GM12878 (cell line): Measurements from ENCODE around the gene BIRC7. TPM values are rescaled to one million over a fixed set of nuclear protein-coding genes. Genes with fewer than 3 reads are reported as not detected.

ENCODE experiments used
- ATAC-seq: fragments of 200-7000 bp; cut with Tn5 transposase; 3 replicates; pipeline ENCODE4 v1.9.1; 2020; ENCODE audit warnings: mild to moderate bottlenecking, moderate library complexity
- BruUV-seq: library from RNA; stranded (reverse); fragments of 400-500 nt; replicated peaks from 2 replicates; lab custom pipeline; 2021; lab: Mats Ljungman, UMichigan
- CTCF ChIA-PET: fragments of 300-600 bp; sonication (Branson Sonifier 250); formaldehyde crosslinking; extraction: SDS; loops from one replicate; lab custom pipeline; 2021; ENCODE audit warnings: inconsistent platforms; lab: Yijun Ruan, JAX
- POLR2A ChIA-PET: fragments of 350-600 bp; formaldehyde crosslinking; extraction: SDS; loops from one replicate; lab custom pipeline; 2021; ENCODE audit warnings: inconsistent platforms; lab: Charles Lee
- RAD21 ChIA-PET: fragments of 300-600 bp; sonication (Branson Sonifier 250); formaldehyde crosslinking; loops from one replicate; lab custom pipeline; 2023; ENCODE audit warnings: antibody characterized with exemption; ENCODE audit not compliant: unreplicated experiment; lab: Charles Lee
- SMC1A ChIA-PET: fragments of 300-600 bp; sonication (Branson Sonifier 250); formaldehyde crosslinking; loops from one replicate; lab custom pipeline; 2023; ENCODE audit not compliant: unreplicated experiment, uncharacterized antibody; lab: Charles Lee
- DNase-seq: peaks from one replicate; pipeline ENCODE4 v3.0.0-alpha.2; 2011; ENCODE audit warnings: low read depth, low spot score
- FAIRE-seq: peaks from 3 replicates; lab custom pipeline; 2011; peaks lifted over from hg19 to GRCh38; lab: Jason Lieb, UNC
- H2AFZ ChIP-seq: 2 replicates; pipeline ENCODE4 v1.6.0; 2011; ENCODE audit warnings: low read depth, low read length, control low read depth; ENCODE audit not compliant: control insufficient read depth
- H3K27ac ChIP-seq: 2 replicates; pipeline ENCODE4 v1.5.1; 2011; ENCODE audit warnings: control low read depth; ENCODE audit not compliant: control insufficient read depth, insufficient read depth
- H3K27me3 ChIP-seq, 2 experiments: replicated peaks in 1 of 2; 2 replicates each; pipeline versions ENCODE4 v1.6.0 to v1.6.1; 2011; ENCODE audit warnings: low read length in 1 of 2; ENCODE audit not compliant: control insufficient read depth in 2 of 2, insufficient read depth in 2 of 2
- H3K36me3 ChIP-seq, 2 experiments: 2 replicates each; pipeline ENCODE4 v1.5.1; 2011; ENCODE audit warnings: low read length in 1 of 2; ENCODE audit not compliant: control insufficient read depth in 2 of 2, insufficient read depth in 2 of 2
- H3K4me1 ChIP-seq: 2 replicates; pipeline ENCODE4 v1.6.1; 2011; ENCODE audit warnings: mild to moderate bottlenecking, low read length, moderate library complexity, mixed read lengths; ENCODE audit not compliant: control insufficient read depth, insufficient read depth
- H3K4me2 ChIP-seq: 2 replicates; pipeline ENCODE4 v1.6.0; 2011; ENCODE audit warnings: control low read depth; ENCODE audit not compliant: control insufficient read depth, insufficient read depth
- H3K4me3 ChIP-seq: fragments of 200-600 bp; sonication (generic); 2 replicates; pipeline ENCODE4 v1.5.1; 2016
- H3K79me2 ChIP-seq: 2 replicates; pipeline ENCODE4 v1.6.0; 2011; ENCODE audit warnings: low read length; ENCODE audit not compliant: control insufficient read depth, insufficient read depth
- H3K9ac ChIP-seq: 2 replicates; pipeline ENCODE4 v1.8.0; 2011; ENCODE audit warnings: low read length, control low read depth, mixed read lengths; ENCODE audit not compliant: control insufficient read depth, insufficient read depth
- H3K9me3 ChIP-seq: replicated peaks from 3 replicates; pipeline ENCODE4 v1.5.1; 2011; ENCODE audit warnings: mild to moderate bottlenecking, low read length; ENCODE audit not compliant: control insufficient read depth, insufficient read depth
- H4K20me1 ChIP-seq: 2 replicates; pipeline ENCODE4 v1.6.0; 2011; ENCODE audit not compliant: control insufficient read depth, insufficient read depth
- BCL3 ChIP-seq: IDR thresholded peaks from 2 replicates; pipeline ENCODE4 v1.6.1; 2011; ENCODE audit warnings: borderline replicate concordance, low read depth, mild to moderate bottlenecking, moderate library complexity, low read length; ENCODE audit not compliant: insufficient read depth, poor library complexity, severe bottlenecking
- BRCA1 ChIP-seq: IDR thresholded peaks from 2 replicates; pipeline ENCODE4 v1.6.1; 2011; ENCODE audit warnings: low read depth, low read length, improper control_type of control experiment
- DPF2 ChIP-seq: fragments of 450-650 bp; IDR thresholded peaks from 2 replicates; pipeline ENCODE4 v1.6.1; 2017; ENCODE audit warnings: mild to moderate bottlenecking
- ELK1 ChIP-seq: IDR thresholded peaks from 2 replicates; pipeline ENCODE4 v1.6.1; 2012; ENCODE audit warnings: low read depth, low read length, improper control_type of control experiment
- ESRRA ChIP-seq: IDR thresholded peaks from 2 replicates; pipeline ENCODE4 v1.6.1; 2012; ENCODE audit warnings: mild to moderate bottlenecking, low read length, improper control_type of control experiment
- GABPA ChIP-seq: IDR thresholded peaks from 2 replicates; pipeline ENCODE4 v1.6.1; 2014; ENCODE audit warnings: antibody characterized with exemption, low read depth, mild to moderate bottlenecking, inconsistent platforms
- HCFC1 ChIP-seq: fragments of 150-350 bp; IDR thresholded peaks from 2 replicates; pipeline ENCODE4 v1.6.1; 2014; ENCODE audit warnings: low read length
- KLF5 ChIP-seq: fragments of 450-650 bp; IDR thresholded peaks from 2 replicates; pipeline ENCODE4 v1.6.1; 2014; ENCODE audit warnings: mild to moderate bottlenecking; ENCODE audit not compliant: partially characterized antibody
- MEF2B ChIP-seq: fragments of 450-650 bp; IDR thresholded peaks from 2 replicates; pipeline ENCODE4 v1.6.1; 2018; ENCODE audit warnings: mild to moderate bottlenecking, moderate library complexity; ENCODE audit not compliant: partially characterized antibody, poor library complexity, severe bottlenecking
- MLLT1 ChIP-seq: fragments of 450-650 bp; IDR thresholded peaks from 2 replicates; pipeline ENCODE4 v1.6.1; 2016; ENCODE audit warnings: mild to moderate bottlenecking
- PBX3 ChIP-seq: IDR thresholded peaks from 2 replicates; pipeline ENCODE4 v1.6.1; 2011; ENCODE audit warnings: mild to moderate bottlenecking, low read depth, low read length, moderate library complexity; ENCODE audit not compliant: insufficient replicate concordance
- RB1 ChIP-seq: fragments of 450-650 bp; formaldehyde crosslinking; IDR thresholded peaks from 2 replicates; pipeline ENCODE4 v1.6.1; 2017; ENCODE audit warnings: mild to moderate bottlenecking, borderline replicate concordance
- SIX5 ChIP-seq: IDR thresholded peaks from 2 replicates; pipeline ENCODE4 v1.6.1; 2011; ENCODE audit warnings: mild to moderate bottlenecking, low read depth, low read length, moderate library complexity; ENCODE audit not compliant: severe bottlenecking
- SMAD5 ChIP-seq: IDR thresholded peaks from 2 replicates; pipeline ENCODE4 v1.6.1; 2016; ENCODE audit warnings: antibody characterized with exemption, low read depth
- SUZ12 ChIP-seq: fragments of 200-600 bp; sonication (generic); IDR thresholded peaks from one replicate; pipeline ENCODE4 v1.6.1; 2018; ENCODE audit warnings: antibody characterized with exemption, mild to moderate bottlenecking; ENCODE audit not compliant: unreplicated experiment
- TCF7 ChIP-seq: IDR thresholded peaks from 2 replicates; pipeline ENCODE4 v1.6.1; 2014; ENCODE audit warnings: antibody characterized with exemption, borderline replicate concordance
- WRNIP1 ChIP-seq: IDR thresholded peaks from 2 replicates; pipeline ENCODE4 v1.6.1; 2011; ENCODE audit warnings: low read depth, low read length, improper control_type of control experiment, borderline replicate concordance
- YBX1 ChIP-seq: fragments of 450-650 bp; IDR thresholded peaks from 2 replicates; pipeline ENCODE4 v1.6.1; 2016; ENCODE audit warnings: antibody characterized with exemption
- ZSCAN29 ChIP-seq: fragments of 450-650 bp; IDR thresholded peaks from 2 replicates; pipeline ENCODE4 v1.6.1; 2017; ENCODE audit warnings: mild to moderate bottlenecking, moderate library complexity
- WGBS: methylation state at CpG from one replicate; pipeline ENCODE4 v1.1.6; 2016; ENCODE audit warnings: low lambda C conversion rate; ENCODE audit not compliant: insufficient replicate concordance, insufficient coverage; ENCODE audit errors: missing lambda C conversion rate; 5-methylcytosine and 5-hydroxymethylcytosine counted together
- in situ Hi-C: fragments of 300-500 bp; cut with MboI; formaldehyde crosslinking; loops from 9 replicates; pipeline ENCODE4 v1.14.3; 2018; ENCODE audit warnings: mixed read lengths
- intact Hi-C: fragments of 100-400 bp; cut with micrococcal nuclease; formaldehyde crosslinking; loops from one replicate; pipeline ENCODE4 v1.14.2; 2022; ENCODE audit not compliant: unreplicated experiment
- polyA plus RNA-seq, 11 experiments: library from polyadenylated mRNA; depleted of rRNA in 4 of 11; unstranded in 6 of 11; stranded (reverse) in 5 of 11; fragments of >200 nt; fragmentation: Nextera tagmentation in 4 of 11; fragmentation: Illumina TruSeq in 1 of 11; extraction: Ambion mirVana in 4 of 11; extraction: Trizol in 1 of 11; gene quantifications; 1 replicate in 1 of 11; 2 replicates in 10 of 11; pipeline versions ENCODE4 v1.2.1 to v1.2.3, GENCODE V29; 2011 to 2016; ENCODE audit warnings: inconsistent platforms in 2 of 11, missing spikeins in 2 of 11, low read depth in 1 of 11
- total RNA-seq, 4 experiments: library from RNA; depleted of rRNA in 3 of 4; stranded (reverse); fragments of >200 nt in 3 of 4; fragmentation: Illumina TruSeq in 1 of 4; extraction: Trizol in 1 of 4; gene quantifications; 2 replicates each; pipeline versions ENCODE4 v1.2.1 to v1.2.3, GENCODE V29; 2013 to 2021

Gene BIRC7
- total and polyA plus RNA-seq, 10 of the 15 experiments (the other 5 are each of a cell fraction or from before 2014, with no cell fraction given) = 0.31 TPM; not detected in 9

- Histone ChIP-seq H3K4me2 (no peak overlapping the region), H3K27me3 (peaks cover 0 to 11% of the 10 kb centered on the region in 2 experiments), H2AFZ (no peak overlapping the region), H3K36me3 (no peaks in the 10 kb centered on the region), H3K4me3 (no peak overlapping the region), H3K9me3 (no peaks in the 10 kb centered on the region), H4K20me1 (no peaks in the 10 kb centered on the region; the same call in 1 of the 2 replicates), H3K27ac (no peak overlapping the region), H3K4me1 (no peaks in the 10 kb centered on the region)
- DNase-seq = no peak
- 9% methylated on average over 46 of the region's 56 CpGs for WGBS
- CTCF ChIA-PET = interaction anchor here (1.8 kb wide), 1 partner anchor 31 kb away, joined by 7 read pairs; no protein-coding TSS in a partner anchor
- in situ Hi-C loops = no loop called here
- RAD21 ChIA-PET = no interaction called here
- no TSS peak for BruUV-seq
- POLR2A ChIA-PET = no interaction called here
- no peak for FAIRE-seq
- SMC1A ChIA-PET = no interaction called here
- intact Hi-C loops = no loop called here
- no peak for TF ChIP-seq ELK1
- TF ChIP-seq ESRRA = no peak
- TF ChIP-seq YBX1 = no peak
- no peak for TF ChIP-seq KLF5
- TF ChIP-seq MEF2B = no peak
- no peak for TF ChIP-seq RB1
- TF ChIP-seq BCL3 = no peak
- no peak for TF ChIP-seq HCFC1
- no peak for TF ChIP-seq MLLT1
- TF ChIP-seq GABPA = no peak
- no peak for TF ChIP-seq BRCA1
- no peak for TF ChIP-seq SMAD5
- no peak for TF ChIP-seq DPF2
- no peak for TF ChIP-seq SIX5
- TF ChIP-seq SUZ12 = no peak
- TF ChIP-seq TCF7 = no peak
- TF ChIP-seq ZSCAN29 = no peak
- no peak for TF ChIP-seq PBX3
- no peak for TF ChIP-seq WRNIP1
- TF ChIP-seq, all 136 proteins: peak for 0
- no peak overlapping the region for H3K9ac ChIP-seq
- H3K79me2 ChIP-seq = no peaks in the 10 kb centered on the region
- ATAC-seq = peak; percentile 28; the same call in 1 of the 3 replicates
These were observed 19.1 kb downstream of the BIRC7 start for GRCh38 chr20:63254606-63255384.
